SW 1271 (cell line): ENCODE data around the gene OXA1L.
"Not testable (repeated sequence)": the region's sequence is repeated elsewhere in the genome, so short reads cannot be mapped to it uniquely, and the experiment has no call there.

Experiments
- DNase-seq, 2 experiments: peaks; one replicate each; lab custom pipeline; 2025; lab: John Stamatoyannopoulos, UW

OXA1L gene

GRCh38 chr14:22766457-22767322 is at the start of gene OXA1L:
TSS of gene OXA1L (plus strand) at chr14:22766688. CDS start at chr14:22766702, 14 bp downstream.
- peak; percentile 87 to 97 for DNase-seq

GRCh38 chr14:22718091-22718490 is 48.4 kb upstream of the OXA1L start:
- DNase-seq: no peak

GRCh38 chr14:22721213-22721612 is 45.3 kb upstream of the OXA1L start:
- DNase-seq: no peak

GRCh38 chr14:22723815-22724214 is 42.7 kb upstream of the OXA1L start:
- DNase-seq: no peak

GRCh38 chr14:22724847-22725246 is 41.6 kb upstream of the OXA1L start:
- DNase-seq: not testable (repeated sequence)

GRCh38 chr14:22725374-22725773 is 41.1 kb upstream of the OXA1L start:
- DNase-seq: not testable (repeated sequence)

GRCh38 chr14:22726012-22726411 is 40.5 kb upstream of the OXA1L start:
- no peak for DNase-seq

- DNase-seq: not testable (repeated sequence)
Measured at GRCh38 chr14:22732062-22732461, 34.4 kb upstream of the OXA1L start.

GRCh38 chr14:22733829-22734228 is 32.7 kb upstream of the OXA1L start:
- no peak for DNase-seq

GRCh38 chr14:22735096-22735495 is 31.4 kb upstream of the OXA1L start:
- DNase-seq: no peak

- not testable (repeated sequence) for DNase-seq
Measured at GRCh38 chr14:22736384-22736783, 30.1 kb upstream of the OXA1L start.

GRCh38 chr14:22737052-22737451 is 29.4 kb upstream of the OXA1L start:
- no peak for DNase-seq

- no peak for DNase-seq
Measured at GRCh38 chr14:22739423-22739822, 27.1 kb upstream of the OXA1L start.

GRCh38 chr14:22740020-22740419 is 26.5 kb upstream of the OXA1L start:
- no peak for DNase-seq

- DNase-seq: no peak
Measured at GRCh38 chr14:22747769-22748168, 18.7 kb upstream of the OXA1L start.

GRCh38 chr14:22748206-22748605 is 18.3 kb upstream of the OXA1L start:
- no peak for DNase-seq

- DNase-seq: no peak
Measured at GRCh38 chr14:22748631-22749068, 17.8 kb upstream of the OXA1L start.

- no peak for DNase-seq
Measured at GRCh38 chr14:22752422-22752821, 14.1 kb upstream of the OXA1L start.

- no peak for DNase-seq
Measured at GRCh38 chr14:22753586-22753985, 12.9 kb upstream of the OXA1L start.

GRCh38 chr14:22757972-22758650 is 8.4 kb upstream of the OXA1L start:
- not testable (repeated sequence) for DNase-seq

- no peak for DNase-seq
Measured at GRCh38 chr14:22761734-22762133, 4.8 kb upstream of the OXA1L start.

- DNase-seq: no peak
Measured at GRCh38 chr14:22764382-22764781, 2.1 kb upstream of the OXA1L start.

- no peak for DNase-seq
Measured at GRCh38 chr14:22767323-22767589, 768 bp downstream of the OXA1L start.
